ENCODE data around the gene CREB3L2.

Gene CREB3L2

DNA sequence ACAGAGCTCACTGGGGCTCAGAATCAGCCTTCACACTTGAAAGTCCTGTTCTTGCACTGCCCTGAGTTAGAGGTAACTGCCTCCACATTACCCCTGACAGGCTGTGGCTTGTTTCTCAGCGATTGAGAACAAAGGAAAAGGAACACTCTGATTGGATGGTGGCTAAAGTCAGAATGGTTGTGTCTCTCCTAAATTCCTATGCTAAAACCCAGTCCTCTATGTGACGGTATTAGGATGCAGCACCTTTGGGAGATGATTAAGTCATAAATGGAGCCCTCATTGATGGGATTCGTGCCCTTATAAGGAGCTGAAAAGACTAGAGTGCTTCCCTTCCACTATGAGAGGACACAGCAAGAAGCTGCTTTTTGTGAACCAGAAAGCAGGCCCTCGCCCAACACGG lies 116.2 kb downstream of the CREB3L2 start:
- TF ChIP-seq TAF1 (IDR thresholded peaks at IDR 0.05; ENCODE audit: borderline replicate concordance, low read depth, low read length) (no peak), POLR2AphosphoS5 (IDR thresholded peaks at IDR 0.05; ENCODE audit: low read depth, low read length) (no peak), POLR2A (IDR thresholded peaks at IDR 0.05; ENCODE audit: low read depth, low read length) (no peak)
- no peak for DNase-seq (ENCODE audit: insufficient read length)
- no peak for FAIRE-seq

DNA sequence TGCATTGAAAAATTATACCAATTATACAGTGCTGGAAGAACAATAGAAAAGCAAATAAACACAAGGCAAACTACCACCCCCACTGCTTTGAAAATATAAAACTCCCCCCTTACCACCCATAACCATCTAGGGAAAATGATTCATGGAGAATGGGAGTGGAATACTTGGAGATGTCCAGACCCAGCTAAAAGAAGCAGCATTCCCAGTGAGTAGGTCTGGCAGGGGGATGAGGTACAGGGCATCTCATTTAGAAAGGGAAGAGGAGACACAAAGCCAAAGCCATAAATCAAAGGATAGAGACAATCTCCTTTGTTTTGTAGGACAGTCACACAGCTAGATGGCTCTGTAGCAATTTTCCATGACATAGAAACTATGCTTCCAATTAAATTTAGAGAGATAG lies 119.1 kb downstream of the CREB3L2 start:
- FAIRE-seq (no peak), DNase-seq (ENCODE audit: insufficient read length) (no peak)
- TF ChIP-seq POLR2A (IDR thresholded peaks at IDR 0.05; ENCODE audit: low read depth, low read length), result no peak
- TF ChIP-seq POLR2AphosphoS5 (IDR thresholded peaks at IDR 0.05; ENCODE audit: low read depth, low read length), result no peak
- TF ChIP-seq TAF1 (IDR thresholded peaks at IDR 0.05; ENCODE audit: borderline replicate concordance, low read depth, low read length), result no peak

DNA sequence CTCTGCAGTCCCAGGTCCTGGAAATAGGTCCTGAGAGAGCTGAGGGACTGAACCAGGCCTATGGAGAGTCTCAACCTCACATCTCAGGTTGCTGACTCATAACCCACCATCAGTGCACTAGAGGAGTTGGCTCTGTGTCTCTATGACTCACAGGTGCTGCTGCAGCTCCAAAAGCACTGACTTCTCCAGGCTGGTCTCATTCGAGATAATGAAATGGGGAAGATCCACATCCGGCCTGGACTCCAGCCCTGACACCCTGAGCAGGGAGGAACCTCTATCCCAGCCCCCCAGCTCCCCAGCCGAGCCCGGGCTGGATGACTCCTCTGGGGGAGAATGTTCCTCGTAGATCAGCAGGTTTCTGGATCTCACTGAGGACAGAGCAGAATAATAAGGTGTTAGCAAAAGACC lies 119.6 kb downstream of the CREB3L2 start:
- FAIRE-seq (no peak), DNase-seq (ENCODE audit: insufficient read length) (peak; percentile 34)
- TF ChIP-seq POLR2A (IDR thresholded peaks at IDR 0.05; ENCODE audit: low read depth, low read length), result no peak

DNA sequence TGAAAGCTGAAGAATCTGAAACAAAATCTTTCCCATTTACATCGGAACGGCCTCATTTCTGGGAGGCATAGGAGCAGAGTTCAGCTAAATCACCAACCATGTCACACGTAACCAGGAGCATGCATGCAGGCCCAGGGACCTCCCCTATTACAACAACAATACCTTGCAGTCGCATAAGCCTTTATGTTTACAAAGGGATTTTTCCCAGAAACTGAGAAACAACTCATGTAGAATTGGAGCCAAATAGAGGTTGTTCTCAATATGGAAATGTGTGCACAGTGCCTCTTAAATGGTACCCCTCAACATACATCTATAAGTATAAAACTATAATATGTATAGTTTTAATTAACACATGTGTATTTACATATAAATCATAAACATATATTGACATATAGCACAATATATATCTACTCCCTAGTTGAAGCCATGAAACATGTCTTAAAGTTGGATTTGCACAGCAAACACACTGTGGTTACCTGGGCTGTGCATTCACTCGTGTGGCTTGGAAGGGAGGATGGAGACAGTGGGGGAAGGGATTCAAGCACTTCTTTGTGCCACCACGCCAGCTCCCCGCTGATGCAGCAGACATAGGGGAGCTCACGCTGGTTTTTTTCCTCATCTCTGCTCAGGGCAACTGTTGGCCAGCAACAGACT lies 120.2 kb downstream of the CREB3L2 start:
- TF ChIP-seq POLR2A (IDR thresholded peaks at IDR 0.05; ENCODE audit: low read depth, low read length) (no peak), TAF1 (IDR thresholded peaks at IDR 0.05; ENCODE audit: borderline replicate concordance, low read depth, low read length) (no peak), POLR2AphosphoS5 (IDR thresholded peaks at IDR 0.05; ENCODE audit: low read depth, low read length) (no peak)
- FAIRE-seq (no peak), DNase-seq (ENCODE audit: insufficient read length) (no peak)

DNA sequence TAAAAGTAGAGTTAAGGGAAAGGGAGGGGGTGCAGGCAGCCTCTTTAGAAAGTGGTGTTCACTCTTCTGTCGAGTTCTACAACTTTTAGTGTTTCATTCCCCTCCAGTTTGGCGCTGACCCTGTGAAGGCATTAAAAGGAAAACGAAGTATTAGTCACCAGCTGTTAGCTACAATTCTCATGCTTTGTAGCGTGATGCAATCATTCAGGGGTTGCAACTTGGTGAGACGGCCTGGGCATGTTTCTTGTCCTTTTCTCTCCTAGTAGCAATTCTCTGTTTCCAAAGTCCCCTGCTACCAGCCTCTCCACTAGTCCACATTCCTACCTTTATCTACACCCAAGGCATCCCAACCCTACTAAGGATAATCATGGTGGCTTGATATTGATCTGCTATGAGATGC lies 121.5 kb downstream of the CREB3L2 start:
- no peak for FAIRE-seq
- no peak for TF ChIP-seq POLR2A (IDR thresholded peaks at IDR 0.05; ENCODE audit: low read depth, low read length)
- no peak for TF ChIP-seq TAF1 (IDR thresholded peaks at IDR 0.05; ENCODE audit: borderline replicate concordance, low read depth, low read length)
- TF ChIP-seq POLR2AphosphoS5 (IDR thresholded peaks at IDR 0.05; ENCODE audit: low read depth, low read length), result no peak
- DNase-seq (ENCODE audit: insufficient read length), result no peak

DNA sequence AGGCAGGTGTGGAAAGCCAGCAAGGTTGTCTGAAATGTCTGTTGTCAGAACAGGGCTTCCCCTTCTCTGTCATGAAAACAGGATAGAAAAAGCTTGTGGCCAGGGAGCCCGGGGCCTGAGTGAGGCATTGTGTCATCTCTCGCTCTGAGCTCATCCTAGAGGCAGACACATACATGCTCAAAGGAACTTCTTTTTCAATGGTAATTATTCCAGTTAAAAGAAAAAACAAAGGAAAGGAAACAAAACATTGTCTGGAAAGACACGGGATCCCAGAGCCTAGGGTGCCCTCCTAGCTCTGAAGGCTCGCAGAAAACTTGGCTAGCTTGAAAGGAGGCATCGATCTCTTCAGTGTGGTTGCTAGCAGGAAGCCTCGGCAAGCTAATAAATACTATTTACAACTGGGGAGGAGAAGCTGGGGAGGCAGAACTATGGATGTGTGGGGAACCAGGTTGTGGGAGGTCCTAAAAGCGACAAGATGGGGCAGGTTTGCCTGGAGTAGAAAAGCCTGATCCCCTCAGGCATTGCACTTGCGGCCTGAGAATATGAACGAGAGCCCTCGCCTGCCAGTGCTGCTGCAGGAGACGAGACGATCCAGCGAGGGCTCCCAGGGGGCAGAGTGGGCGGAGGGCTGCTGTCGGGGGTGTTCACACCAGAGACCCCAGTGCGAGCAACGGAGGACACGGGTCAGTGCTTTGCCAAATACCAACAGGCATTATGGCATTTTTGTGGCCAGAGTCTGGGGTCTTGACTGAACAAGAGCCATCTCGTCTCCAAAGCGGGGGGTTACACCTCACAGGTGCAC lies 122.3 kb downstream of the CREB3L2 start:
- TF ChIP-seq POLR2A (IDR thresholded peaks at IDR 0.05; ENCODE audit: low read depth, low read length) (no peak), POLR2AphosphoS5 (IDR thresholded peaks at IDR 0.05; ENCODE audit: low read depth, low read length) (no peak), TAF1 (IDR thresholded peaks at IDR 0.05; ENCODE audit: borderline replicate concordance, low read depth, low read length) (no peak)
- FAIRE-seq (no peak), DNase-seq (ENCODE audit: insufficient read length) (no peak)

DNA sequence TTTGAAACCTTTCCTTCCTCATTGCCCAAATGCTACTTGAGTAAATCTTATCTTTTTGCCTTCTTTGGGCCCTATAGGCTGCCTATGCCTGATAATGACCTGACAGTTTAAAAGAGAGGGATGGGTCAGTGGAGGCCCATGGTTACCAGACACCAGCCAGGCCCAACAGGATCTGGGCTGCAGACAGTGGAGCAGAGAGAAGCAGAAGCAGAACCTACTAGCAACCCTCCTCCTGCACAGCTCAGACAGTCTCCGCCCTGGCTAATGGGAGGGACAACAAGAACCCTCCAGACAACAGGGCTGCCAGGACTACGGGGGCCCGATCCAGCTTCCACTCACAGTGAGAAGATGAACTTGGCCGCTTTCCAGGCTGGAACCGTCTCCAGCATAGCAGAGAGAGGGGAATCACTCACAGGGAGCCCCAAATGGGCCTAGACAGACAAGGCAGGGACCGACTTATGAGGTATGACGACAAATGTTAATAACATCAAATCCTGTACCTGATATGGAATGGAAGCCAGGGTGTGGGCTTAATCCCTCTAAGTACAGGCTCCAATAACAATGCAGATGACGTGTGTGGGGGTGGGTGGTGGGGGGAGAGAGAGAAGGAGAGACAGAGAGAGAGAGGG lies 123.4 kb downstream of the CREB3L2 start:
- no peak for DNase-seq (ENCODE audit: insufficient read length)
- FAIRE-seq, result no peak
- TF ChIP-seq POLR2A (IDR thresholded peaks at IDR 0.05; ENCODE audit: low read depth, low read length) (no peak), TAF1 (IDR thresholded peaks at IDR 0.05; ENCODE audit: borderline replicate concordance, low read depth, low read length) (no peak), POLR2AphosphoS5 (IDR thresholded peaks at IDR 0.05; ENCODE audit: low read depth, low read length) (no peak)

DNA sequence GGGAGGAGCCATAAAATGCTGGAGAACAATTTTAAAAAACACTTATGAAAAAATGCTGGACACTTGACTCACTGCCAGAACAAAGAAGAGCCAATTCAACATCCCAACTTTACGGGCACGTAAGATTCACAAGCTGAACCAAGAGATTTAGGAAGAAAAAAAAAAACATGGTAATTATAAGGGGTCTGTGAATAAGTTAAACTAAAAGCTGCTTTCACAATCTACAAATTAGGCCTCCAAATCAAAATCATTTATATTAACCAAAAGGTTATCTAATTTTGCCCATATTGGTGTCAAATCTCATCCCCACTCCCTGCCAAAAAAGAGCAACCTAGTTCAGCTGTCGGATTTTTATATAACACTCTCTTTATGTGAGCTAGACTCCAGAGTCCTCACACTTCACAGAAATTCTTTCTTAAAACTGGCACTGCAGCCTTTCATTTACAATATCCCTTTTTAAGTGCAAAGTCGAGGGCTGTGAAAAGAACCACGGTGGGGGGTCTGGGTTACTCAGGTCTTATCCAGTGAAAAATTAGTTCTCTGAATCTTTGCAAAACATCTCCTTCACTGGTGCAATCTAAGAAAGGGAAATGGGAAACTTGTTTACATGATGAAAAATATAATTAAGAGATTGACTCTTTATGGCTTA lies 124.7 kb downstream of the CREB3L2 start:
- DNase-seq (ENCODE audit: insufficient read length) (no peak), FAIRE-seq (no peak)
- TF ChIP-seq POLR2AphosphoS5 (IDR thresholded peaks at IDR 0.05; ENCODE audit: low read depth, low read length) (no peak), POLR2A (IDR thresholded peaks at IDR 0.05; ENCODE audit: low read depth, low read length) (no peak), TAF1 (IDR thresholded peaks at IDR 0.05; ENCODE audit: borderline replicate concordance, low read depth, low read length) (no peak)

DNA sequence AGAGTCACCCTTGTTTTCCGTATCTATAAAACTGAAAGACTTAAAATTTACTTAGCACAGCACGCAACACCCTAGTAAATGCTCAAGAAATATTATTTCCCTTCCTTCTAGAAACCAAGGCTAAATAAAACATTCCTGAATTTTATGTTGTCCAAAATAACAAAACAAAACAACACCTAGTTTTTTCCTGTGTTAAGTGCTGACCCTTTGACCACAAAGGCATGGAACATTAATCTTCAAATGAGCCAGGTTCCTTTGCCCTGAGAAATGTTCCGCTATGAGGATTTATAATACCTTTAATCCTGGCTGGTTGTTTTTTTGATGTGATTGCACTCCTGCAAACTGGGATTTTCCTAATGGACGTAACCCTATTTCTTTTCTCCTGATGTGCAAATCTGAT lies 126.1 kb downstream of the CREB3L2 start:
- FAIRE-seq (no peak), DNase-seq (ENCODE audit: insufficient read length) (no peak)
- no peak for TF ChIP-seq POLR2A (IDR thresholded peaks at IDR 0.05; ENCODE audit: low read depth, low read length)
- no peak for TF ChIP-seq POLR2AphosphoS5 (IDR thresholded peaks at IDR 0.05; ENCODE audit: low read depth, low read length)
- TF ChIP-seq TAF1 (IDR thresholded peaks at IDR 0.05; ENCODE audit: borderline replicate concordance, low read depth, low read length), result no peak

DNA sequence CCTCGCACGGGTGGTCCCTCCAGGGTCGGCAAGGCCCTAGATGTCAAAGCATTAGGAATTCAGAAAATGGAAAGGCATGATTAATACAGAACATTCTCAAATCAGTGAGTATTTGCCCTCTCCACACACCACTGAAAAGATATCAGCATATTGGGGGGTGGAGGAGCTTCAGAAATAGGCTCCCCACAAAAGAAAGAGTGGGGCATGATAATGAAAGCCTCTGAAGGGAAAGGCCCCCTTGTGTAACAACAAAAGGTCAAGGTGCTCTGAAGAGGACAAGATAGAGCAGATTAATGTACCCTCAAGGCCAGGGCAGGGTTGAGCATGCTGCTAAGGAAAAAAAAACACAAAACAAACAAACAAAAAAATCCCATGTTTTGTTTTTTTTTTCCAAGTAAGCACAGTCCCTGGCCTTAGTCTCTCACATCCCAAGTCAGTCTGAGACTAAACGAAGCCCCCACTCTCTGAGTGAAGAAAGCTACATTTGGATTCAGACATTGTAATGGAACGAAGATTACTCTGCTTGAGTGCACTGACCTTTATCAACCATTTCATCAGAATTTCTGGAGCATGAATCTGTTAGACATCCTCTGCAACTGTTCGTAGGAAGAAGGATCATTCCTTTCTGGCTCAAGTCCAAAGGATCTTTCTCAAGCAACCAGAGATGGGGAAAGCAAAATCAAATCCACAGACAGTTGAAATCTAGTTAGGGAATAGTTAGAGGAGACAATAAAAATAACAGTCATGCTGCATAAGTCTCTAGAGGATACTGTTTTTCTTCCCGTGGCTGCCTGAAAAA lies 127.7 kb downstream of the CREB3L2 start:
- no peak for DNase-seq (ENCODE audit: insufficient read length)
- TF ChIP-seq POLR2A (IDR thresholded peaks at IDR 0.05; ENCODE audit: low read depth, low read length) (no peak), POLR2AphosphoS5 (IDR thresholded peaks at IDR 0.05; ENCODE audit: low read depth, low read length) (no peak), TAF1 (IDR thresholded peaks at IDR 0.05; ENCODE audit: borderline replicate concordance, low read depth, low read length) (no peak)
- FAIRE-seq, result no peak

DNA sequence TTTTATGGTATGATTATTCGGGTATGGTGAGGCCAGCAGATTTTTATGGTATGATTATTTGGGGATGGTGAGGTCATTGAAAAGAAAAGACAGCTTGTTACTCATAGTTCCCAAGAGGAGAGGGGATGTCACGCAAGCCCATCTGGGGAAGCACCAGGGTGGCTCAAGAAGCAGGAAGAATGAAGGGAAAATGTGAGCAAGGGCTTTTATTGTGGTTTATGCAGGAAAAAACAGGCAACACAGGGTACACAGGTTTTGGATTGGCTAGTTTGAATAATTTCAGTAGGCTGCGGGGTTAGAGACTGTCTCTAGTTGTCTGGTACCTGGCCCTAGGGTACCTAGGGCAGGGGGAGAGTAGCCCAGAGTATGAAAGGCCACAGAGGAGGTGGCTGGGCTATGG lies 128.4 kb downstream of the CREB3L2 start:
- DNase-seq (ENCODE audit: insufficient read length) (no peak), FAIRE-seq (no peak)
- TF ChIP-seq TAF1 (IDR thresholded peaks at IDR 0.05; ENCODE audit: borderline replicate concordance, low read depth, low read length), result no peak
- TF ChIP-seq POLR2AphosphoS5 (IDR thresholded peaks at IDR 0.05; ENCODE audit: low read depth, low read length), result no peak
- no peak for TF ChIP-seq POLR2A (IDR thresholded peaks at IDR 0.05; ENCODE audit: low read depth, low read length)

Measured in GM12892 (cell line).